ENCODE data around the gene IL10RA. TPM values are rescaled to one million over a fixed set of nuclear protein-coding genes. Genes with fewer than 3 reads are reported as not detected.

Gene IL10RA
- total and polyA plus RNA-seq, 8 donors = 0.60 to 15.5 (median 2.7) TPM

GRCh38 chr11:117960406-117960805, 25.8 kb upstream of the IL10RA start:
- H3K4me1 ChIP-seq = no peaks in the 10 kb centered on the region
- H3K9me3 ChIP-seq = no peaks in the 10 kb centered on the region
- TF ChIP-seq, protein P1, sequence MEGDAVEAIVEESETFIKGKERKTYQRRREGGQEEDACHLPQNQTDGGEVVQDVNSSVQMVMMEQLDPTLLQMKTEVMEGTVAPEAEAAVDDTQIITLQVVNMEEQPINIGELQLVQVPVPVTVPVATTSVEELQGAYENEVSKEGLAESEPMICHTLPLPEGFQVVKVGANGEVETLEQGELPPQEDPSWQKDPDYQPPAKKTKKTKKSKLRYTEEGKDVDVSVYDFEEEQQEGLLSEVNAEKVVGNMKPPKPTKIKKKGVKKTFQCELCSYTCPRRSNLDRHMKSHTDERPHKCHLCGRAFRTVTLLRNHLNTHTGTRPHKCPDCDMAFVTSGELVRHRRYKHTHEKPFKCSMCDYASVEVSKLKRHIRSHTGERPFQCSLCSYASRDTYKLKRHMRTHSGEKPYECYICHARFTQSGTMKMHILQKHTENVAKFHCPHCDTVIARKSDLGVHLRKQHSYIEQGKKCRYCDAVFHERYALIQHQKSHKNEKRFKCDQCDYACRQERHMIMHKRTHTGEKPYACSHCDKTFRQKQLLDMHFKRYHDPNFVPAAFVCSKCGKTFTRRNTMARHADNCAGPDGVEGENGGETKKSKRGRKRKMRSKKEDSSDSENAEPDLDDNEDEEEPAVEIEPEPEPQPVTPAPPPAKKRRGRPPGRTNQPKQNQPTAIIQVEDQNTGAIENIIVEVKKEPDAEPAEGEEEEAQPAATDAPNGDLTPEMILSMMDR (IDR thresholded peaks at IDR 0.05) = no peak
- intact Hi-C loops (cut with DNase I) = no loop called here
- no peak overlapping the region for H3K27ac ChIP-seq
- WGBS, 2 donors = 68 to 74% methylated on average over 1 of the region's 1 CpG
- no peaks in the 10 kb centered on the region for H3K27me3 ChIP-seq
- ATAC-seq (no peak), FAIRE-seq (no peak), DNase-seq (no peak)
- no peaks in the 10 kb centered on the region for H3K36me3 ChIP-seq
- H3K4me3 ChIP-seq = no peak overlapping the region

DNA sequence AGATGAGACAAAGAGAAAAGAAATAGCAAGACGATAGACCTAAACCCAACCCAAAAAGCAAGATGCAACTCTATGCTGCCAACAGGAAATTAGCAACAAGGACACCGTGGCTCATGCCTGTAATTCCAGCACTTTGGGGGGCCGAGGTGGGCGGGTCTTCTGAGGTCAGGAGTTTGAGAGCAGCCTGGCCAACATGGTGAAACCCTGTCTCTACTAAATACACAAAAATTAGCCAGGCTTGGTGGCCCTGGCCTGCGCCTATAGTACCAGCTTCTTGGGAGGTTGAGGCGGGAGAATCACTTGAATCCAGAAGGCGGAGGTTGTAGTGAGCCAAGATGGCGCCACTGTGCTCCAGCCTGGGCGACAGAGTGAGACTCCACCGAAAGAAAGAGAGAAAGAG, 24.3 kb upstream of the IL10RA start:
- 84 to 89% methylated on average over 10 of the region's 10 CpGs for WGBS, 2 donors
- Histone ChIP-seq H3K27ac (no peak overlapping the region), H3K27me3 (no peaks in the 10 kb centered on the region), H3K9me3 (no peaks in the 10 kb centered on the region), H3K4me1 (no peaks in the 10 kb centered on the region), H3K36me3 (no peaks in the 10 kb centered on the region), H3K4me3 (no peak overlapping the region)
- TF ChIP-seq, protein P1 (IDR thresholded peaks at IDR 0.05) = no peak
- DNase-seq = no peak
- FAIRE-seq = no peak
- no peak for ATAC-seq
- intact Hi-C loops (cut with DNase I) = no loop called here

GRCh38 chr11:117962826-117963225, 23.4 kb upstream of the IL10RA start:
- H3K4me1 ChIP-seq = no peaks in the 10 kb centered on the region
- no peak overlapping the region for H3K27ac ChIP-seq
- H3K9me3 ChIP-seq = no peaks in the 10 kb centered on the region
- WGBS, 2 donors = 82 to 87% methylated on average over 3 of the region's 3 CpGs
- no peaks in the 10 kb centered on the region for H3K36me3 ChIP-seq
- DNase-seq = no peak
- intact Hi-C loops (cut with DNase I) = no loop called here
- no peak for FAIRE-seq
- ATAC-seq = no peak
- no peak overlapping the region for H3K4me3 ChIP-seq
- no peaks in the 10 kb centered on the region for H3K27me3 ChIP-seq
- TF ChIP-seq, protein P1 (IDR thresholded peaks at IDR 0.05) = no peak

GRCh38 chr11:117966908-117967307, 19.3 kb upstream of the IL10RA start:
- WGBS, 2 donors = 71 to 81% methylated on average over 8 of the region's 8 CpGs
- ATAC-seq (no peak), FAIRE-seq (no peak)

More at GRCh38 chr11:117966908-117967307, 19.3 kb upstream of the IL10RA start:
- Histone ChIP-seq H3K9me3 (no peaks in the 10 kb centered on the region), H3K36me3 (no peaks in the 10 kb centered on the region), H3K27me3 (no peaks in the 10 kb centered on the region), H3K27ac (no peak overlapping the region), H3K4me3 (no peak overlapping the region), H3K4me1 (no peaks in the 10 kb centered on the region)
- intact Hi-C loops (cut with DNase I) = no loop called here
- TF ChIP-seq, protein P1 (IDR thresholded peaks at IDR 0.05) = no peak
- no peak for DNase-seq

All from pancreas (tissue), 10 donors.